K562 (cell line): ENCODE measurements around the gene FAM171A2. TPM values are rescaled to one million over a fixed set of nuclear protein-coding genes. Genes with fewer than 3 reads are reported as not detected.

Experiments
- ATAC-seq: fragments of 200-7000 bp; cut with Tn5 transposase; 3 replicates; pipeline ENCODE4 v1.9.1; 2020; ENCODE audit warnings: moderate library complexity
- BruUV-seq: library from RNA; stranded (reverse); fragments of 400-500 nt; replicated peaks from 2 replicates; lab custom pipeline; 2021; lab: Mats Ljungman, UMichigan
- CTCF ChIA-PET: fragments of 300-600 bp; formaldehyde crosslinking; extraction: SDS; loops from one replicate; lab custom pipeline; 2021; ENCODE audit warnings: low intra/inter-chr PET ratio; lab: Yijun Ruan, JAX
- POLR2A ChIA-PET: fragments of 300-600, 350-650 bp; sonication (Branson Sonifier 250); formaldehyde crosslinking; extraction: SDS; loops from one replicate; lab custom pipeline; 2021; ENCODE audit warnings: antibody characterized with exemption, inconsistent platforms; lab: Yijun Ruan, JAX
- DNase-seq, 4 experiments: peaks; one replicate each; pipeline versions ENCODE4 v3.0.0 to v3.0.0-alpha.2; 2011 to 2018; ENCODE audit warnings: low spot score in 3 of 4, mixed read lengths in 3 of 4; ENCODE audit errors: extremely low read depth in 1 of 4
- FAIRE-seq: peaks from 2 replicates; lab custom pipeline; 2011; peaks lifted over from hg19 to GRCh38; lab: Jason Lieb, UNC
- H2AFZ ChIP-seq: 2 replicates; pipeline ENCODE4 v1.6.0; 2011; ENCODE audit warnings: low read depth, low read length, control low read depth, inconsistent platforms
- H3K27ac ChIP-seq: fragments of 200-600 bp; 3 replicates; pipeline ENCODE4 v1.8.0; 2011; ENCODE audit warnings: low read depth, mild to moderate bottlenecking, control low read depth, inconsistent platforms, low read length, moderate library complexity, mixed read lengths; ENCODE audit errors: extremely low read depth
- H3K27me3 ChIP-seq, 2 experiments: fragments of 300-600 bp in 1 of 2; 2 replicates in 1 of 2; 3 replicates in 1 of 2; pipeline versions ENCODE4 v1.6.0 to v1.8.0; 2011; ENCODE audit warnings: inconsistent platforms in 2 of 2, low read length in 2 of 2, mild to moderate bottlenecking in 1 of 2, mixed read lengths in 1 of 2, moderate library complexity in 1 of 2; ENCODE audit not compliant: control insufficient read depth in 2 of 2, insufficient read depth in 2 of 2
- H3K36me3 ChIP-seq: fragments of 300-600 bp; 3 replicates; pipeline ENCODE4 v1.8.0; 2011; ENCODE audit warnings: mild to moderate bottlenecking, low read length, inconsistent platforms; ENCODE audit not compliant: control insufficient read depth, insufficient read depth
- H3K4me1 ChIP-seq, 2 experiments: fragments of 200-600 bp in 1 of 2; replicated peaks in 1 of 2; 2 replicates in 1 of 2; 3 replicates in 1 of 2; pipeline versions ENCODE4 v1.5.1 to v1.8.0; 2011; ENCODE audit warnings: inconsistent platforms in 2 of 2, low read length in 2 of 2, mild to moderate bottlenecking in 1 of 2, mixed read lengths in 1 of 2, moderate library complexity in 1 of 2; ENCODE audit not compliant: control insufficient read depth in 2 of 2, insufficient read depth in 2 of 2
- H3K4me2 ChIP-seq: 2 replicates; pipeline ENCODE4 v1.6.1; 2011; ENCODE audit warnings: low read length, control low read depth, inconsistent platforms, mixed read lengths; ENCODE audit not compliant: insufficient read depth
- H3K4me3 ChIP-seq: fragments of 200-600 bp; sonication (generic), shearing (Covaris generic); 2 replicates; pipeline ENCODE4 v1.5.1; 2016; ENCODE audit warnings: control low read depth, inconsistent platforms
- H3K79me2 ChIP-seq: fragments of 200-600 bp; 3 replicates; pipeline ENCODE4 v1.8.0; 2011; ENCODE audit warnings: low read length, inconsistent platforms; ENCODE audit not compliant: control insufficient read depth, insufficient read depth
- H3K9ac ChIP-seq, 2 experiments: 2 replicates each; pipeline versions ENCODE4 v1.6.0 to v1.6.1; 2011; ENCODE audit warnings: low read depth in 2 of 2, low read length in 2 of 2, control low read depth in 1 of 2, inconsistent platforms in 1 of 2, mild to moderate bottlenecking in 1 of 2, mixed read lengths in 1 of 2; ENCODE audit not compliant: insufficient read depth in 1 of 2
- H3K9me1 ChIP-seq: one replicate; pipeline ENCODE4 v1.6.0; 2011; ENCODE audit warnings: inconsistent platforms, mild to moderate bottlenecking, low read length, moderate library complexity; ENCODE audit not compliant: control insufficient read depth, insufficient read depth
- H3K9me3 ChIP-seq: replicated peaks from 2 replicates; pipeline ENCODE4 v1.5.1; 2011; ENCODE audit warnings: low read depth, low read length, inconsistent platforms; ENCODE audit not compliant: control insufficient read depth, insufficient read depth
- H4K20me1 ChIP-seq: replicated peaks from 2 replicates; pipeline ENCODE4 v1.6.1; 2011; ENCODE audit warnings: low read length, inconsistent platforms, mixed read lengths; ENCODE audit not compliant: control insufficient read depth, insufficient read depth
- ARID2 ChIP-seq: fragments of 450-650 bp; IDR thresholded peaks from 2 replicates; pipeline ENCODE4 v1.6.1; 2017; ENCODE audit warnings: antibody characterized with exemption, mild to moderate bottlenecking
- ARNT ChIP-seq, 2 experiments: fragments of 450-650 bp; IDR thresholded peaks; 2 replicates each; pipeline ENCODE4 v1.6.1; 2016; ENCODE audit warnings: mild to moderate bottlenecking in 1 of 2
- E2F6 ChIP-seq, 2 experiments: IDR thresholded peaks; 2 replicates each; pipeline ENCODE4 v1.6.1; 2011; ENCODE audit warnings: borderline replicate concordance in 1 of 2, control low read depth in 1 of 2, low read depth in 1 of 2, low read length in 1 of 2, mild to moderate bottlenecking in 1 of 2, mixed read lengths in 1 of 2, moderate library complexity in 1 of 2; ENCODE audit not compliant: insufficient read depth in 1 of 2, insufficient read length in 1 of 2, poor library complexity in 1 of 2, severe bottlenecking in 1 of 2; ENCODE audit errors: extremely low read depth in 1 of 2
- GATAD2A ChIP-seq: fragments of 450-650 bp; IDR thresholded peaks from 2 replicates; pipeline ENCODE4 v1.6.1; 2017
- PKNOX1 ChIP-seq: fragments of 450-650 bp; IDR thresholded peaks from 2 replicates; pipeline ENCODE4 v1.6.1; 2016
- RBFOX2 ChIP-seq: fragments of 200-400 bp; formaldehyde crosslinking; IDR thresholded peaks from 2 replicates; pipeline ENCODE4 v1.6.1; 2017; ENCODE audit warnings: low read depth, mild to moderate bottlenecking, low read length, moderate library complexity
- RBM15 ChIP-seq: fragments of 200-400 bp; formaldehyde crosslinking; IDR thresholded peaks from 2 replicates; pipeline ENCODE4 v1.6.1; 2018; ENCODE audit warnings: mild to moderate bottlenecking, low read length, moderate library complexity; ENCODE audit not compliant: insufficient read depth
- ZNF165 ChIP-seq: fragments of 250-450 bp; sonication (Bioruptor Pico); IDR thresholded peaks from 2 replicates; pipeline ENCODE4 v1.4.0; 2020; ENCODE audit warnings: borderline replicate concordance
- WGBS: fragments of 100-300 bp; shearing (Covaris generic); methylation state at CpG from one replicate; pipeline ENCODE4 v1.1.6; 2016; ENCODE audit warnings: low coverage, mixed read lengths; ENCODE audit not compliant: insufficient coverage; ENCODE audit errors: missing lambda C conversion rate; 5-methylcytosine and 5-hydroxymethylcytosine counted together
- in situ Hi-C: fragments of 300-500 bp; cut with MboI; formaldehyde crosslinking; loops from 4 replicates; pipeline ENCODE4 v1.15.0; 2018; ENCODE audit warnings: inconsistent platforms, mixed read lengths
- intact Hi-C: fragments of 100-400 bp; cut with micrococcal nuclease; formaldehyde crosslinking; loops from 2 replicates; pipeline ENCODE4 v1.14.2; 2022
- polyA plus RNA-seq, 8 experiments: library from polyadenylated mRNA; depleted of rRNA in 4 of 8; stranded (reverse) in 5 of 8; unstranded in 3 of 8; fragments of >200 nt; fragmentation: Nextera tagmentation in 2 of 8; fragmentation: Illumina TruSeq in 1 of 8; extraction: Ambion mirVana in 2 of 8; extraction: Trizol in 1 of 8; gene quantifications; 2 replicates each; pipeline versions ENCODE4 v1.2.1 to v1.2.3, GENCODE V29; 2011 to 2014; ENCODE audit warnings: inconsistent platforms in 1 of 8, missing spikeins in 1 of 8
- total RNA-seq, 7 experiments: library from RNA; depleted of rRNA in 6 of 7; stranded (reverse); fragments of >200 nt in 6 of 7; fragmentation: Illumina TruSeq in 2 of 7; extraction: Trizol in 2 of 7; gene quantifications; 2 replicates each; pipeline versions ENCODE4 v1.2.1 to v1.2.3, GENCODE V29; 2011 to 2021; ENCODE audit warnings: low replicate concordance in 1 of 7

FAM171A2 gene
- total and polyA plus RNA-seq, 9 of the 15 experiments (the other 6 are each of a cell fraction or from before 2014, with no cell fraction given), result 0.10 to 10.2 (median 2.0) TPM; not detected in 1

- Histone ChIP-seq H3K79me2 (no peaks in the 10 kb centered on the region), H3K36me3 (no peaks in the 10 kb centered on the region), H2AFZ (no peak overlapping the region), H3K9ac (peak overlapping the region in 1 of 2 experiments; percentile 79; a peak in 2 of 4 replicates), H3K27me3 (no peaks in the 10 kb centered on the region; a peak in 1 of 5 replicates), H3K9me3 (no peaks in the 10 kb centered on the region), H3K27ac (no peak overlapping the region), H3K4me2 (no peak overlapping the region), H3K9me1 (no peaks in the 10 kb centered on the region), H3K4me3 (no peak overlapping the region), H3K4me1 (peaks cover 8 to 27% of the 10 kb centered on the region in 2 experiments; a peak in 4 of 5 replicates), H4K20me1 (no peaks in the 10 kb centered on the region)
- no TSS peak for BruUV-seq
- WGBS, result 70% methylated on average over 12 of the region's 31 CpGs
- intact Hi-C loops, result no loop called here
- TF ChIP-seq PKNOX1 (no peak), ZNF165 (CRISPR knock-in tag) (no peak), RBM15 (no peak), E2F6 (IDR thresholded peaks at IDR 0.05; ENCODE audit: borderline replicate concordance in 1 of 2, extremely low read depth in 1 of 2, insufficient read depth in 1 of 2, insufficient read length in 1 of 2, low read depth in 1 of 2, low read length in 1 of 2, poor library complexity in 1 of 2, severe bottlenecking in 1 of 2) (peak in 1 of 2 experiments; percentile 15), ARID2 (no peak), ARNT (IDR thresholded peaks at IDR 0.05) (no peak), RBFOX2 (peak; percentile 38; the same call in 1 of the 2 replicates), GATAD2A (no peak)
- FAIRE-seq (no peak), ATAC-seq (peak; percentile 72), DNase-seq (peak; percentile 45 to 79 (median 70))
- in situ Hi-C loops, result no loop called here
- POLR2A ChIA-PET, result no interaction called here
- CTCF ChIA-PET, result no interaction called here
Observed at GRCh38 chr17:44374306-44375195, 10.9 kb upstream of the FAM171A2 start.
